Lung (tissue), 12 donors: ENCODE results near the gene LINGO3. TPM values are rescaled to one million over a fixed set of nuclear protein-coding genes. Genes with fewer than 3 reads are reported as not detected.

Experiments used
- ATAC-seq: fragments of 200-7000 bp; cut with Tn5 transposase; one replicate; pipeline ENCODE4 v1.9.1; 2020; ENCODE audit warnings: moderate number of reproducible peaks; ENCODE audit not compliant: insufficient read depth, low FRiP score
- DNase-seq, 3 donors: peaks; one replicate each; pipeline ENCODE4 v3.0.0-alpha.2; 2013 to 2017
- H3K27ac ChIP-seq, 2 donors: one replicate each; pipeline ENCODE4 v1.5.1; 2013; ENCODE audit warnings: mild to moderate bottlenecking in 2 of 2, moderate library complexity in 2 of 2, control low read depth in 1 of 2, inconsistent platforms in 1 of 2, low read depth in 1 of 2, low read length in 1 of 2
- H3K27me3 ChIP-seq, 3 donors: one replicate each; pipeline ENCODE4 v1.5.1; 2013; ENCODE audit warnings: low read length in 2 of 3; ENCODE audit not compliant: control insufficient read depth in 3 of 3, insufficient read depth in 3 of 3
- H3K36me3 ChIP-seq, 4 donors: one replicate each; pipeline ENCODE4 v1.5.1; 2013; ENCODE audit warnings: low read length in 4 of 4, mild to moderate bottlenecking in 1 of 4, moderate library complexity in 1 of 4; ENCODE audit not compliant: control insufficient read depth in 4 of 4, insufficient read depth in 4 of 4
- H3K4me1 ChIP-seq, 5 donors: one replicate each; pipeline ENCODE4 v1.5.1; 2013; ENCODE audit warnings: low read length in 5 of 5, mild to moderate bottlenecking in 2 of 5, moderate library complexity in 1 of 5; ENCODE audit not compliant: control insufficient read depth in 5 of 5, insufficient read depth in 5 of 5
- H3K4me3 ChIP-seq: one replicate; pipeline ENCODE4 v1.5.1; 2013; ENCODE audit warnings: mild to moderate bottlenecking, control low read depth, moderate library complexity
- H3K9ac ChIP-seq, 2 donors: one replicate each; pipeline ENCODE4 v1.5.1; 2013; ENCODE audit warnings: low read length in 2 of 2, control low read depth in 1 of 2; ENCODE audit not compliant: insufficient read depth in 1 of 2
- H3K9me3 ChIP-seq, 4 donors: one replicate each; pipeline ENCODE4 v1.5.1; 2013; ENCODE audit warnings: low read length in 3 of 4, mild to moderate bottlenecking in 1 of 4, moderate library complexity in 1 of 4; ENCODE audit not compliant: control insufficient read depth in 4 of 4, insufficient read depth in 3 of 4
- WGBS, 2 donors: extraction: QIAGEN DNeasy Blood & Tissue Kit; methylation state at CpG; one replicate each; pipeline ENCODE4 v1.1.7; 2013; 5-methylcytosine and 5-hydroxymethylcytosine counted together
- polyA plus RNA-seq, 2 donors: library from polyadenylated mRNA; stranded (reverse); fragments of 200-250 nt; gene quantifications; one replicate each; pipeline ENCODE4 v1.2.1, GENCODE V29; 2013
- total RNA-seq, 2 donors: library from RNA; depleted of rRNA in 1 of 2; stranded (reverse); fragments of >200 nt in 1 of 2; gene quantifications; one replicate each; pipeline ENCODE4 v1.2.1, GENCODE V29; 2014 to 2021
- TF ChIP-seq, protein P1 (sequence below): IDR thresholded peaks from 2 replicates; pipeline ENCODE4 v1.5.1; 2012; ENCODE audit warnings: mild to moderate bottlenecking; ENCODE audit errors: control extremely low read depth, extremely low read depth
- donor health status: control.
- donor health status: control.
- donor health status: Bipolar disorder and iron deficiency.
- donor health status: healthy.
- donor health status: DM: yes; HTN: yes; CAD: no.

Gene LINGO3
- total and polyA plus RNA-seq, 4 donors: 0.10 to 1.0 (median 0.21) TPM; not detected in 1

DNA sequence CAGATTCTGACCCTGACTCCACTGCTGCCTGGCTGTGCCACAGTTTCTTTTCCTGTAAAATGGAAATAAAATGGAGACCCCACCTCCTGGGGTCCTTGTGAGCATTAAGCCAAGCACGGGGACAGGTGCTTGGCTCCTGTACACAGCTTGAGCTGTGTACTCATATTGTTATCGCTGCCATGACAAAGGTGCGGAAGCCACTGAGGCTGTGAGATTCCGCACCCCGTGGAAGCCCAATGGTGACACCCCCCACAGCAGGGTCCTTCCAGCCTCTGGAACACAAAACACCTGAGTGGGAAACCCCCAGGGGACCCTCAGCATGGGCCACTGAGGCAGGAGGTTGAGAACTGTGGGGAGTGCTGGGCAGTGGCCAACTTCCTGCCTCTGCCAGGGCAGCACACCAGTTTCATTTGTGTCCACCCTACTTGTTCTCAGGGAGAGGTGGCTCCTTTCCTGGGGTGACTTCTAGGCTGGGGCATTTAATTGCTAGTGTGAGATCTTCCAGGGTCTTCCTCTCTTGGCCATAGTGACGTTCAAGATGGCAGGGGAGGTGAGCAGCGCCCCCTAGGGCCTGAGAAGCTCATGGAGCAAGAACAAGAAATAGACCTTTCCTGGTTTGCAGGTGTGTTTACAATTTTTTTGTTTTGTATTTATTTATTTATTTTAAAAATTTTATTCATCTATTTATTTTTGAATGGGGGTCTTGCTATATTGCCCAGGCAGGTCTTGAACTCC, 46.3 kb downstream of the LINGO3 start:
- 70% methylated on average over 7 of the region's 7 CpGs for WGBS, 2 donors
- no peaks in the 10 kb centered on the region for H3K9me3 ChIP-seq
- H3K4me1 ChIP-seq: peaks cover 0 to 2% (median 0%) of the 10 kb centered on the region in 5 donors
- no peaks in the 10 kb centered on the region for H3K27me3 ChIP-seq
- TF ChIP-seq, protein P1, sequence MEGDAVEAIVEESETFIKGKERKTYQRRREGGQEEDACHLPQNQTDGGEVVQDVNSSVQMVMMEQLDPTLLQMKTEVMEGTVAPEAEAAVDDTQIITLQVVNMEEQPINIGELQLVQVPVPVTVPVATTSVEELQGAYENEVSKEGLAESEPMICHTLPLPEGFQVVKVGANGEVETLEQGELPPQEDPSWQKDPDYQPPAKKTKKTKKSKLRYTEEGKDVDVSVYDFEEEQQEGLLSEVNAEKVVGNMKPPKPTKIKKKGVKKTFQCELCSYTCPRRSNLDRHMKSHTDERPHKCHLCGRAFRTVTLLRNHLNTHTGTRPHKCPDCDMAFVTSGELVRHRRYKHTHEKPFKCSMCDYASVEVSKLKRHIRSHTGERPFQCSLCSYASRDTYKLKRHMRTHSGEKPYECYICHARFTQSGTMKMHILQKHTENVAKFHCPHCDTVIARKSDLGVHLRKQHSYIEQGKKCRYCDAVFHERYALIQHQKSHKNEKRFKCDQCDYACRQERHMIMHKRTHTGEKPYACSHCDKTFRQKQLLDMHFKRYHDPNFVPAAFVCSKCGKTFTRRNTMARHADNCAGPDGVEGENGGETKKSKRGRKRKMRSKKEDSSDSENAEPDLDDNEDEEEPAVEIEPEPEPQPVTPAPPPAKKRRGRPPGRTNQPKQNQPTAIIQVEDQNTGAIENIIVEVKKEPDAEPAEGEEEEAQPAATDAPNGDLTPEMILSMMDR: no peak
- ATAC-seq: no peak
- DNase-seq: no peak
- H3K36me3 ChIP-seq: no peaks in the 10 kb centered on the region
- H3K9ac ChIP-seq: no peak overlapping the region
- H3K27ac ChIP-seq: no peak overlapping the region
- H3K4me3 ChIP-seq: no peak overlapping the region

DNA sequence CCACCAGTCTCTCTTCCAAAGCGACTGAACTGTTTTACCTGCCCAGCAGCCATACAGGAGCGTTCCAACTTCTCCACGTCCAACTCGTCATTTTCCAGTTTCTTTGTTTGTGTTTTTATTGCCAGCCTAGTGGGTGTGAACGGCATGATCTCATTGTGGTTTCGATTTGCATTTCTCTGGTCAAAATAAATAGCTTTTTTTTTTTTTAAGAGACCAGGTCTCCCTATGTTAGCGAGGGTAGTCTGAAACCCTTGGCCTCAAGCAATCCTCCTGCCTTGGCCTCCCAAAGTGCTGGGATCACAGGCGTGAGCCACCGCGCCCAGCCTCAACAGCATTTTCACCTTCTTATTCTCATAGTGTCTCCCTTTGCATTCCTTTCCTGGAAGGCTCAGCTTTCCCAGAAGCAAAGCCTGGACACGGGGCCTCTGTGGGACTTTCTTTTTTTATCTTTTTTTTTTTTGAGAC, 47.6 kb downstream of the LINGO3 start:
- no peak for ATAC-seq
- no peak for DNase-seq
- no peak overlapping the region for H3K9ac ChIP-seq
- no peaks in the 10 kb centered on the region for H3K27me3 ChIP-seq
- TF ChIP-seq, protein P1: no peak
- peaks cover 0 to 2% (median 0%) of the 10 kb centered on the region in 5 donors for H3K4me1 ChIP-seq
- no peak overlapping the region for H3K27ac ChIP-seq
- no peaks in the 10 kb centered on the region for H3K9me3 ChIP-seq
- WGBS, 2 donors: 74 to 77% methylated on average over 11 of the region's 11 CpGs
- H3K4me3 ChIP-seq: no peak overlapping the region
- H3K36me3 ChIP-seq: no peaks in the 10 kb centered on the region

DNA sequence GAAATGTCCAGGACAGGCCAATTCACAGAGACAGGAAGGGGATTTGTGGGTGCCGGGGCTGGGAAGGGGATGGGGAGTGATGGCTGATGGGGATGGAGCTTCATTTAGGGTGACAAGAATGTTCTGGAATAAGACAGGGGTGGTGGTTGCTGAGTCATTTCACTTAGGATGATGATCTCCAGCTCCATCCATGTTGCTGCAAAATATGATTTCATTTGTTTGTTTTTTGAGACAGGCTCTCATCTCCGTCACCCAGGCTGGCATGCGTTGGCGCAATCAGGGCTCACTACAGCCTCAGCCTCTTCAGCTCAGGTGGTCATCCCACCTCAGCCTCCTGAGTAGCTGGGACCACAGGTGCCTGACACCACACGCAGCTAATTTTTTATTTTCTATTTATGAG, 48.6 kb downstream of the LINGO3 start:
- H3K27ac ChIP-seq: no peak overlapping the region
- ATAC-seq (no peak), DNase-seq (no peak)
- WGBS, 2 donors: 86 to 88% methylated on average over 5 of the region's 5 CpGs
- peaks cover 0 to 2% (median 0%) of the 10 kb centered on the region in 5 donors for H3K4me1 ChIP-seq
- no peaks in the 10 kb centered on the region for H3K27me3 ChIP-seq
- H3K36me3 ChIP-seq: no peaks in the 10 kb centered on the region
- TF ChIP-seq, protein P1: no peak
- no peak overlapping the region for H3K4me3 ChIP-seq
- no peak overlapping the region for H3K9ac ChIP-seq
- H3K9me3 ChIP-seq: no peaks in the 10 kb centered on the region

Other genes starting within 250 kb of the LINGO3 start
- 10 to 100 TPM; 45.2 to 86.6 TPM for gene MOB3A, start 211.8 kb downstream of the LINGO3 start, total RNA-seq
- gene MOB3A, start 211.8 kb downstream of the LINGO3 start, polyA plus RNA-seq: 10 to 100 TPM; 17.7 to 44.9 TPM
- gene IZUMO4, start 211.2 kb downstream of the LINGO3 start, total RNA-seq: 1 to 10 TPM; 5.0 to 8.4 TPM
- 1 to 10 TPM; 6.1 to 9.8 TPM for gene IZUMO4, start 211.2 kb downstream of the LINGO3 start, polyA plus RNA-seq
- 100 to 1,000 TPM in 1 of 2 donors, 10 to 100 TPM in 1; 69.9 to 144 TPM for gene AP3D1, start 156.6 kb downstream of the LINGO3 start, total RNA-seq
- gene AP3D1, start 156.6 kb downstream of the LINGO3 start, polyA plus RNA-seq: 100 to 1,000 TPM in 1 of 2 donors, 10 to 100 TPM in 1; 55.3 to 101 TPM
- 10 to 100 TPM; 20.4 to 46.4 TPM for gene DOT1L, start 144.2 kb downstream of the LINGO3 start, total RNA-seq
- gene DOT1L, start 144.2 kb downstream of the LINGO3 start, polyA plus RNA-seq: 10 to 100 TPM; 13.0 to 19.2 TPM
- gene PLEKHJ1, start 71.8 kb downstream of the LINGO3 start, total RNA-seq: 10 to 100 TPM; 64.4 to 64.6 TPM
- 10 to 100 TPM; 70.1 to 76.4 TPM for gene PLEKHJ1, start 71.8 kb downstream of the LINGO3 start, polyA plus RNA-seq
- gene SF3A2, start 71.3 kb downstream of the LINGO3 start, total RNA-seq: 100 to 1,000 TPM in 1 of 2 donors, 10 to 100 TPM in 1; 67.5 to 113 TPM
- gene SF3A2, start 71.3 kb downstream of the LINGO3 start, polyA plus RNA-seq: 10 to 100 TPM; 37.2 to 58.5 TPM
- gene AMH, start 58.8 kb downstream of the LINGO3 start, total RNA-seq: 1 to 10 TPM; 2.1 to 3.5 TPM
- gene AMH, start 58.8 kb downstream of the LINGO3 start, polyA plus RNA-seq: 1 to 10 TPM in 1 of 2 donors, under 1 TPM in 1; 0.73 to 1.4 TPM
- gene JSRP1, start 51.7 kb downstream of the LINGO3 start, total RNA-seq: 1 to 10 TPM in 1 of 2 donors, under 1 TPM in 1; 0.61 to 2.3 TPM
- gene JSRP1, start 51.7 kb downstream of the LINGO3 start, polyA plus RNA-seq: 1 to 10 TPM in 1 of 2 donors, under 1 TPM in 1; 0.69 to 1.1 TPM
- gene PEAK3, start 26.0 kb downstream of the LINGO3 start, total RNA-seq: 1 to 10 TPM in 1 of 2 donors, under 1 TPM in 1; 0.31 to 6.7 TPM
- 1 to 10 TPM in 1 of 2 donors, under 1 TPM in 1; 0.81 to 7.4 TPM for gene PEAK3, start 26.0 kb downstream of the LINGO3 start, polyA plus RNA-seq
- 10 to 100 TPM; 54.9 to 92.1 TPM for gene LSM7, start 20.4 kb upstream of the LINGO3 start, total RNA-seq
- 100 to 1,000 TPM; 291 to 307 TPM for gene LSM7, start 20.4 kb upstream of the LINGO3 start, polyA plus RNA-seq
- gene SPPL2B, start 20.5 kb upstream of the LINGO3 start, total RNA-seq: 10 to 100 TPM; 42.8 to 86.1 TPM
- gene SPPL2B, start 20.5 kb upstream of the LINGO3 start, polyA plus RNA-seq: 10 to 100 TPM; 34.4 to 54.8 TPM
- gene TMPRSS9, start 52.1 kb upstream of the LINGO3 start, total RNA-seq: under 1 TPM in 1 of 2 donors, not detected in 1; 0.09 TPM
- gene TMPRSS9, start 52.1 kb upstream of the LINGO3 start, polyA plus RNA-seq: under 1 TPM; 0.05 to 0.37 TPM
- 100 to 1,000 TPM in 1 of 2 donors, 10 to 100 TPM in 1; 27.2 to 103 TPM for gene TIMM13, start 119.4 kb upstream of the LINGO3 start, total RNA-seq
- 100 to 1,000 TPM in 1 of 2 donors, 10 to 100 TPM in 1; 58.5 to 103 TPM for gene TIMM13, start 119.4 kb upstream of the LINGO3 start, polyA plus RNA-seq
- 10 to 100 TPM; 19.1 to 42.9 TPM for gene LMNB2, start 148.8 kb upstream of the LINGO3 start, total RNA-seq
- 10 to 100 TPM; 19.7 to 37.0 TPM for gene LMNB2, start 148.8 kb upstream of the LINGO3 start, polyA plus RNA-seq
- 10 to 100 TPM; 81.0 to 92.7 TPM for gene GADD45B, start 168.0 kb upstream of the LINGO3 start, total RNA-seq
- 100 to 1,000 TPM in 1 of 2 donors, 10 to 100 TPM in 1; 92.4 to 405 TPM for gene GADD45B, start 168.0 kb upstream of the LINGO3 start, polyA plus RNA-seq